GM23248 (cell line): ENCODE results near the gene DNAJB4. TPM values are rescaled to one million over a fixed set of nuclear protein-coding genes. Genes with fewer than 3 reads are reported as not detected.
"Not testable (repeated sequence)": the region's sequence is repeated elsewhere in the genome, so short reads cannot be mapped to it uniquely, and the experiment has no call there.

ENCODE experiments used
- DNase-seq: peaks from one replicate; pipeline ENCODE4 v3.0.0-alpha.2; 2015
- H2AFZ ChIP-seq: fragments of 200-600 bp; sonication (generic); 2 replicates; pipeline ENCODE4 v1.6.1; 2016; ENCODE audit warnings: antibody characterized with exemption
- H3F3A ChIP-seq: fragments of 200-600 bp; sonication (generic); 2 replicates; pipeline ENCODE4 v1.6.1; 2016; ENCODE audit warnings: mild to moderate bottlenecking, antibody characterized with exemption, mixed run types; ENCODE audit not compliant: insufficient read depth
- H3K27ac ChIP-seq: fragments of 200-600 bp; sonication (generic); 2 replicates; pipeline ENCODE4 v1.5.1; 2016; ENCODE audit warnings: mild to moderate bottlenecking
- H3K27me3 ChIP-seq: fragments of 200-600 bp; sonication (generic); replicated peaks from 2 replicates; pipeline ENCODE4 v1.6.1; 2016; ENCODE audit warnings: mild to moderate bottlenecking; ENCODE audit not compliant: insufficient read depth
- H3K36me3 ChIP-seq: fragments of 200-600 bp; sonication (generic); 2 replicates; pipeline ENCODE4 v1.6.1; 2016; ENCODE audit warnings: low read depth, mild to moderate bottlenecking
- H3K4me1 ChIP-seq: fragments of 200-600 bp; sonication (generic); 2 replicates; pipeline ENCODE4 v1.6.1; 2016; ENCODE audit warnings: mild to moderate bottlenecking; ENCODE audit not compliant: insufficient read depth
- H3K4me2 ChIP-seq: fragments of 200-600 bp; sonication (generic); one replicate; pipeline ENCODE4 v1.6.1; 2016; ENCODE audit warnings: mild to moderate bottlenecking; ENCODE audit not compliant: unreplicated experiment
- H3K4me3 ChIP-seq: fragments of 200-600 bp; sonication (generic); 2 replicates; pipeline ENCODE4 v1.5.1; 2016; ENCODE audit warnings: mild to moderate bottlenecking
- H3K79me2 ChIP-seq: fragments of 200-600 bp; sonication (generic); 2 replicates; pipeline ENCODE4 v1.6.1; 2016; ENCODE audit warnings: mild to moderate bottlenecking; ENCODE audit not compliant: insufficient read depth
- H3K9ac ChIP-seq: fragments of 200-600 bp; sonication (generic); 2 replicates; pipeline ENCODE4 v1.6.1; 2016; ENCODE audit warnings: mild to moderate bottlenecking
- H3K9me2 ChIP-seq: fragments of 200-600 bp; sonication (generic); 2 replicates; pipeline ENCODE4 v1.6.1; 2016; ENCODE audit warnings: mixed run types, mild to moderate bottlenecking, moderate library complexity; ENCODE audit not compliant: insufficient read depth
- H3K9me3 ChIP-seq: fragments of 200-600 bp; sonication (generic); one replicate; pipeline ENCODE4 v1.6.1; 2017; ENCODE audit warnings: low read depth
- H4K20me1 ChIP-seq: fragments of 200-600 bp; sonication (generic); 2 replicates; pipeline ENCODE4 v1.6.0; 2016; ENCODE audit not compliant: insufficient read depth
- EZH2 ChIP-seq: fragments of 200-600 bp; sonication (generic); IDR thresholded peaks from 2 replicates; pipeline ENCODE4 v1.6.1; 2018; ENCODE audit warnings: antibody characterized with exemption, mild to moderate bottlenecking; ENCODE audit not compliant: insufficient read depth, poor library complexity, severe bottlenecking
- EZH2phosphoT487 ChIP-seq: fragments of 200-600 bp; sonication (generic); IDR thresholded peaks from 2 replicates; pipeline ENCODE4 v1.6.1; 2018; ENCODE audit warnings: antibody characterized with exemption, moderate library complexity, mild to moderate bottlenecking, low read depth; ENCODE audit not compliant: insufficient read depth
- WGBS, 2 experiments: methylation state at CpG; one replicate each; pipeline ENCODE4 v1.1.6; 2015 to 2017; ENCODE audit warnings: low lambda C conversion rate in 2 of 2, low coverage in 1 of 2; ENCODE audit errors: missing lambda C conversion rate in 2 of 2; 5-methylcytosine and 5-hydroxymethylcytosine counted together
- in situ Hi-C: fragments of 300-500 bp; cut with MboI; formaldehyde crosslinking; loops from 2 replicates; pipeline ENCODE4 v1.15.0; 2020
- polyA plus RNA-seq: library from polyadenylated mRNA; unstranded; fragments of >200 nt; fragmentation: Nextera tagmentation; extraction: Ambion mirVana; gene quantifications from 2 replicates; pipeline ENCODE4 v1.2.1, GENCODE V29; 2016
- total RNA-seq: library from RNA; depleted of rRNA; stranded (reverse); fragments of >200 nt; shearing (Covaris generic); gene quantifications from 2 replicates; pipeline ENCODE4 v1.2.3, GENCODE V29; 2014

DNAJB4 gene
- total and polyA plus RNA-seq, 2 experiments from 2014 or later = 125 to 147 TPM

DNA sequence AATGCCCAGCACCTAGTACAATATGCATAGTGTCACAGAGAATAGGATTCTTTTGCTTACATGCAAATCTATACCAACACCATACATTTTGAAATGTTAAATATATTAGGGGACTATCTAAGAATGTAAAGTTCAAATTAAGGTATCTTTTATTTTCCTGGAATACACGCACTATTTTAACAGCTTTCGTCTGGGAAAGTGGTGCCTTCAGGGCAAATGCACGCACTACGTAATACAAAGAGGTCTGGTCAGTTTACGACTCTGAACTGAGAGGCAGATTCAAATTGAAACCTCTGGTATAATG lies 26.8 kb upstream of the DNAJB4 start:
- in situ Hi-C loops = loop anchor here (10.0 kb wide), 1 partner anchor 137 kb away; no protein-coding TSS in a partner anchor
- TF ChIP-seq EZH2 = no peak
- TF ChIP-seq EZH2phosphoT487 = no peak
- H3K9me2 ChIP-seq = no peaks in the 10 kb centered on the region

GRCh38 chr1:77978293-77978968 lies 26.3 kb upstream of the DNAJB4 start:
- Histone ChIP-seq H3K4me3 (peak overlapping the region; percentile 96), H2AFZ (peak overlapping the region; percentile 81), H3K27ac (peak overlapping the region; percentile 98), H3K36me3 (peaks cover 8% of the 10 kb centered on the region; the same call in 1 of the 2 replicates), H3K4me2 (peak overlapping the region; percentile 91), H3K9me2 (no peaks in the 10 kb centered on the region), H3K27me3 (no peaks in the 10 kb centered on the region), H3K9ac (peak overlapping the region; percentile 99), H3K79me2 (peaks cover 91% of the 10 kb centered on the region), H3K4me1 (peaks cover 37% of the 10 kb centered on the region), H3K9me3 (no peaks in the 10 kb centered on the region), H4K20me1 (peaks cover 22% of the 10 kb centered on the region; the same call in 1 of the 2 replicates), H3F3A (peaks cover 42% of the 10 kb centered on the region)
- peak; percentile 97 for DNase-seq
- no peak for TF ChIP-seq EZH2phosphoT487
- TF ChIP-seq EZH2 = no peak
- 1% methylated on average over 34 of the region's 34 CpGs for WGBS, 2 experiments
- in situ Hi-C loops = loop anchor here (10.0 kb wide), 1 partner anchor 136 kb away; no protein-coding TSS in a partner anchor

More for the DNA sequence above, 26.8 kb upstream of the DNAJB4 start:
- peak overlapping the region; percentile 96 for H3K4me3 ChIP-seq
- H3K27me3 ChIP-seq = no peaks in the 10 kb centered on the region
- H3F3A ChIP-seq = peaks cover 42% of the 10 kb centered on the region
- 1% methylated on average over 5 of the region's 5 CpGs for WGBS, 2 experiments
- H3K36me3 ChIP-seq = peaks cover 8% of the 10 kb centered on the region; the same call in 1 of the 2 replicates
- no peak for DNase-seq
- peak overlapping the region; percentile 98 for H3K27ac ChIP-seq
- H3K9me3 ChIP-seq = no peaks in the 10 kb centered on the region
- H3K4me1 ChIP-seq = peaks cover 37% of the 10 kb centered on the region
- H2AFZ ChIP-seq = peak overlapping the region; percentile 81; the same call in 1 of the 2 replicates
- peak overlapping the region; percentile 99 for H3K9ac ChIP-seq
- H4K20me1 ChIP-seq = peaks cover 22% of the 10 kb centered on the region; the same call in 1 of the 2 replicates
- H3K79me2 ChIP-seq = peaks cover 95% of the 10 kb centered on the region
- peak overlapping the region; percentile 91 for H3K4me2 ChIP-seq

- in situ Hi-C loops = loop anchor here (10.0 kb wide), 1 partner anchor 136 kb away; no protein-coding TSS in a partner anchor
- DNase-seq = peak; percentile 100
- peak within 1 kb of the TSS; percentile 96 for H3K4me3 ChIP-seq
- TF ChIP-seq EZH2 (no peak), EZH2phosphoT487 (no peak)
- no peaks in the 10 kb centered on the region for H3K27me3 ChIP-seq
- WGBS, 2 experiments = 0% methylated on average over 55 to 57 of the region's 57 CpGs
- H3K9me2 ChIP-seq = no peaks in the 10 kb centered on the region
- peaks cover 91% of the 10 kb centered on the region for H3K79me2 ChIP-seq
- H3K9ac ChIP-seq = peak within 1 kb of the TSS; percentile 99
- peaks cover 42% of the 10 kb centered on the region for H3F3A ChIP-seq
- peaks cover 21% of the 10 kb centered on the region; the same call in 1 of the 2 replicates for H4K20me1 ChIP-seq
- H3K9me3 ChIP-seq = no peaks in the 10 kb centered on the region
- peak within 1 kb of the TSS; percentile 98 for H3K27ac ChIP-seq
- H3K4me1 ChIP-seq = peaks cover 42% of the 10 kb centered on the region
- peak within 1 kb of the TSS; percentile 81 for H2AFZ ChIP-seq
- H3K4me2 ChIP-seq = peak within 1 kb of the TSS; percentile 93
- peaks cover 8% of the 10 kb centered on the region; the same call in 1 of the 2 replicates for H3K36me3 ChIP-seq
Measured at GRCh38 chr1:77978969-77979876, 25.5 kb upstream of the DNAJB4 start, which contains the start of gene FUBP1. FUBP1 (minus strand) TSS chr1:77979072; CDS start chr1:77979004, 68 bp downstream.

- H3K9ac ChIP-seq, H3K4me3 ChIP-seq, H4K20me1 ChIP-seq, H3F3A ChIP-seq, H3K9me2 ChIP-seq, DNase-seq, H2AFZ ChIP-seq, H3K9me3 ChIP-seq, H3K27me3 ChIP-seq, H3K36me3 ChIP-seq, in situ Hi-C loops: not testable (repeated sequence)
- H3K79me2 ChIP-seq = peaks cover 91% of the 10 kb centered on the region
- peak overlapping the region; percentile 12 for H3K4me2 ChIP-seq
- WGBS, 2 experiments = 83 to 85% methylated on average over 8 of the region's 8 CpGs
- peak overlapping the region; percentile 23; the same call in 1 of the 2 replicates for H3K27ac ChIP-seq
- peaks cover 35% of the 10 kb centered on the region for H3K4me1 ChIP-seq
Measured at GRCh38 chr1:77983352-77983996, 21.3 kb upstream of the DNAJB4 start.
